SH-SY5Y (cell line): ENCODE results near the gene RIMKLB.

Experiments
- GATA2 ChIP-seq: IDR thresholded peaks from 2 replicates; pipeline ENCODE4 v1.6.1; 2011; ENCODE audit warnings: mild to moderate bottlenecking, low read depth, low read length
- GATA3 ChIP-seq: IDR thresholded peaks from 2 replicates; pipeline ENCODE4 v1.6.1; 2011; ENCODE audit warnings: low read depth, mild to moderate bottlenecking, low read length, moderate library complexity

- TF ChIP-seq GATA2 = no peak
- TF ChIP-seq GATA3 = no peak
These were observed 49.1 kb upstream of the RIMKLB start for GRCh38 chr12:8648576-8649205.
